B cell (primary cell): ENCODE data around the gene ATL1. TPM values are rescaled to one million over a fixed set of nuclear protein-coding genes. Genes with fewer than 3 reads are reported as not detected.

Source experiments
- ATAC-seq: fragments of 200-7000 bp; cut with Tn5 transposase; one replicate; pipeline ENCODE4 v1.10.0; 2021; ENCODE audit warnings: low read depth, mild to moderate bottlenecking, moderate number of reproducible peaks, moderate library complexity
- CTCF ChIA-PET: fragments of 350-600 bp; sonication (Branson Sonifier 250); formaldehyde crosslinking; loops from one replicate; lab custom pipeline; 2021; ENCODE audit warnings: antibody characterized with exemption, inconsistent platforms; lab: Charles Lee
- POLR2A ChIA-PET: fragments of 350-600 bp; sonication (Branson Sonifier 250); formaldehyde crosslinking; loops from one replicate; lab custom pipeline; 2021; ENCODE audit warnings: antibody characterized with exemption; lab: Charles Lee
- DNase-seq: peaks from one replicate; pipeline ENCODE4 v3.0.0; 2013
- H2AFZ ChIP-seq: 2 replicates; pipeline ENCODE4 v1.6.1; 2012; ENCODE audit warnings: mild to moderate bottlenecking, low read depth, low read length; ENCODE audit not compliant: insufficient read depth, poor library complexity, severe bottlenecking
- H3K27ac ChIP-seq, 2 donors: 1 replicate in 1 of 2; 2 replicates in 1 of 2; pipeline ENCODE4 v1.5.1; 2012 to 2013; ENCODE audit warnings: low read length in 2 of 2, mild to moderate bottlenecking in 2 of 2, moderate library complexity in 1 of 2
- H3K27me3 ChIP-seq, 4 experiments: fragments of 200-600 bp in 1 of 4; sonication (generic) in 1 of 4; replicated peaks in 1 of 4; 1 replicate in 2 of 4; 2 replicates in 2 of 4; pipeline versions ENCODE4 v1.6.1 to v1.7.0; 2013 to 2016; ENCODE audit warnings: low read length in 3 of 4, mild to moderate bottlenecking in 2 of 4, mixed read lengths in 1 of 4, moderate library complexity in 1 of 4; ENCODE audit not compliant: insufficient read depth in 4 of 4, control insufficient read depth in 3 of 4; ENCODE audit errors: control extremely low read depth in 1 of 4
- H3K36me3 ChIP-seq, 2 experiments: replicated peaks in 1 of 2; 1 replicate in 1 of 2; 2 replicates in 1 of 2; pipeline versions ENCODE4 v1.6.1 to v1.7.1; 2013; ENCODE audit warnings: low read length in 1 of 2; ENCODE audit not compliant: insufficient read depth in 2 of 2, control insufficient read depth in 1 of 2; ENCODE audit errors: control extremely low read depth in 1 of 2, extremely low read depth in 1 of 2
- H3K4me1 ChIP-seq, 2 donors: fragments of 200-600 bp in 1 of 2; sonication (generic) in 1 of 2; 1 replicate in 1 of 2; 2 replicates in 1 of 2; pipeline versions ENCODE4 v1.5.1 to v1.6.1; 2013 to 2017; ENCODE audit warnings: low read length in 2 of 2; ENCODE audit not compliant: control insufficient read depth in 2 of 2, insufficient read depth in 2 of 2
- H3K4me2 ChIP-seq: replicated peaks from 2 replicates; pipeline ENCODE3; 2012; ENCODE audit warnings: mild to moderate bottlenecking, low read depth, low read length; ENCODE audit not compliant: poor library complexity, severe bottlenecking
- H3K4me3 ChIP-seq, 5 experiments: fragments of 200-600 bp in 1 of 5; sonication (generic) in 1 of 5; 1 replicate in 3 of 5; 2 replicates in 2 of 5; pipeline versions ENCODE4 v1.5.1 to v1.7.0; 2011 to 2016; ENCODE audit warnings: low read length in 4 of 5, mild to moderate bottlenecking in 4 of 5, low read depth in 2 of 5, control low read depth in 1 of 5, moderate library complexity in 1 of 5; ENCODE audit not compliant: insufficient read depth in 1 of 5; ENCODE audit errors: control extremely low read depth in 1 of 5, extremely low read depth in 1 of 5
- H3K79me2 ChIP-seq: fragments of 200-600 bp; sonication (generic); one replicate; pipeline ENCODE4 v1.6.0; 2016; ENCODE audit warnings: low read length; ENCODE audit not compliant: control insufficient read depth, insufficient read depth
- H3K9ac ChIP-seq: fragments of 200-600 bp; sonication (generic); 2 replicates; pipeline ENCODE4 v1.6.1; 2017; ENCODE audit warnings: mild to moderate bottlenecking, low read length, moderate library complexity
- H3K9me3 ChIP-seq, 3 donors: one replicate each; pipeline versions ENCODE4 v1.6.1 to v1.7.1; 2013; ENCODE audit warnings: low read length in 2 of 3; ENCODE audit not compliant: control insufficient read depth in 2 of 3, insufficient read depth in 1 of 3; ENCODE audit errors: control extremely low read depth in 1 of 3
- H4K20me1 ChIP-seq: 2 replicates; pipeline ENCODE4 v1.6.0; 2012; ENCODE audit warnings: mild to moderate bottlenecking, low read length; ENCODE audit not compliant: insufficient read depth, control insufficient read depth, poor library complexity, severe bottlenecking
- H3K27ac Mint-ChIP-seq: one replicate; pipeline ENCODE4 v1.8.0; 2021; ENCODE audit warnings: mixed read lengths
- H3K27me3 Mint-ChIP-seq: one replicate; pipeline ENCODE4 v1.8.0; 2021; ENCODE audit warnings: mixed read lengths
- H3K4me1 Mint-ChIP-seq: one replicate; pipeline ENCODE4 v1.8.0; 2021; ENCODE audit warnings: mixed read lengths
- H3K4me3 Mint-ChIP-seq: one replicate; pipeline ENCODE4 v1.8.0; 2021; ENCODE audit warnings: mixed read lengths
- H3K9me3 Mint-ChIP-seq: one replicate; pipeline ENCODE4 v1.8.0; 2022; ENCODE audit warnings: mixed read lengths; ENCODE audit not compliant: insufficient read depth
- CTCF ChIP-seq: fragments of 200-600 bp; IDR thresholded peaks from one replicate; pipeline ENCODE4 v1.8.0; 2022; ENCODE audit warnings: antibody characterized with exemption, mild to moderate bottlenecking
- EZH2 ChIP-seq: IDR thresholded peaks from 2 replicates; pipeline ENCODE4 v1.6.1; 2012; ENCODE audit warnings: borderline replicate concordance, low read depth, mild to moderate bottlenecking, moderate library complexity, low read length; ENCODE audit not compliant: insufficient read depth, poor library complexity, severe bottlenecking
- intact Hi-C: fragments of 100-400 bp; cut with micrococcal nuclease; formaldehyde crosslinking; loops from one replicate; pipeline ENCODE4 v1.10.0; 2022
- polyA plus RNA-seq: library from polyadenylated mRNA; depleted of rRNA; stranded (reverse); fragments of >200 nt; gene quantifications from 2 replicates; pipeline ENCODE4 v1.2.3, GENCODE V29; 2012
- small RNA-seq: library from RNA; depleted of rRNA; stranded (forward); fragments of <200 nt; gene quantifications from one replicate; pipeline ENCODE3, GENCODE V24; 2012; ENCODE audit warnings: low replicate concordance, low read depth; ENCODE audit not compliant: insufficient read length
- total RNA-seq, 2 donors: library from RNA; stranded (reverse); fragments of 120-200 nt in 1 of 2; gene quantifications; 1 replicate in 1 of 2; 2 replicates in 1 of 2; pipeline versions ENCODE4 v1.2.3 to v1.2.4, GENCODE V29; 2013 to 2022

ATL1 gene
- total and polyA plus RNA-seq, 2 donors (not counting 1 experiment from before 2014, with no cell fraction given): 2.9 TPM

DNA sequence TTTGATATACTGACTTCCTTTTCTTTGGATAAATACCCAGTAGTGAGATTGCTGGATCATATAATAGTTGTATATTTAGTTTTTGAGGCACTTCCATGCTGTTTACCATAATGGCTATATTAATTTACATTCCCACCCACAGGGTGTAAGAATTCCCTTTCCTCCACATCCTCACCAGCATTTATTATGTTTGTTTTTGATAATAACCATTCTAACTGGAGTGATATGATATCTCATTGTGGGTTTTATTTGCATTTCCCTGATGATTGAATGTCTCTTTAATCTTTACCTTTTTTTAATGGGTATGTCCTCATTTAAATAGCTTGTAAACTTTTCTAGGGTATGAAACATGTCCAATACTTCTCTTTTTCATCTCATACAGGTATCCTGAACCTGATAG lies 119.7 kb downstream of the ATL1 start:
- Mint-ChIP-seq H3K4me3 (no peak overlapping the region), H3K27ac (no peak overlapping the region)
- no peak for TF ChIP-seq EZH2
- no peak for TF ChIP-seq CTCF

More for the DNA sequence above, 119.7 kb downstream of the ATL1 start:
- H3K9me3 ChIP-seq: no peaks in the 10 kb centered on the region
- no peak for DNase-seq
- ATAC-seq: no peak
- H3K4me3 ChIP-seq: no peak overlapping the region
- H2AFZ ChIP-seq: no peak overlapping the region
- H3K27me3 ChIP-seq: no peaks in the 10 kb centered on the region
- POLR2A ChIA-PET: no interaction called here
- H3K36me3 ChIP-seq: no peaks in the 10 kb centered on the region
- H3K4me1 Mint-ChIP-seq: peaks cover 31% of the 10 kb centered on the region
- no peaks in the 10 kb centered on the region for H3K79me2 ChIP-seq
- H3K9me3 Mint-ChIP-seq: no peaks in the 10 kb centered on the region
- H3K4me1 ChIP-seq: peaks cover 24 to 26% of the 10 kb centered on the region in 2 donors
- no peaks in the 10 kb centered on the region for H3K27me3 Mint-ChIP-seq
- intact Hi-C loops: loop anchor here (5.0 kb wide), 1 partner anchor 32 kb away; no protein-coding TSS in a partner anchor
- no peak overlapping the region for H3K4me2 ChIP-seq
- no peaks in the 10 kb centered on the region for H4K20me1 ChIP-seq
- no peak overlapping the region for H3K9ac ChIP-seq
- no peak overlapping the region for H3K27ac ChIP-seq
- CTCF ChIA-PET: interaction anchor here (0.7 to 0.8 kb wide), 2 partner anchors 9 to 34 kb away, joined by 3 to 4 read pairs; no protein-coding TSS in a partner anchor

Small RNA genes lying within 50 kb of the gene (small RNA-seq; reads per million reads assigned to genes)
- gene RN7SL452P (not detected), gene SNRPGP1 (not detected)

Other genes starting within 250 kb of the ATL1 start
- 5.5 and 5.6 TPM in 2 replicates for gene L2HGDH, start 247.9 kb upstream of the ATL1 start, total RNA-seq
- gene L2HGDH, start 247.9 kb upstream of the ATL1 start, polyA plus RNA-seq: 1.1 and 2.1 TPM in 2 replicates
- gene DMAC2L, start 247.8 kb upstream of the ATL1 start, total RNA-seq: 31.9 and 40.0 TPM in 2 replicates
- gene DMAC2L, start 247.8 kb upstream of the ATL1 start, polyA plus RNA-seq: 19.0 and 19.9 TPM in 2 replicates
- gene CDKL1, start 163.3 kb upstream of the ATL1 start, total RNA-seq: 7.9 and 8.9 TPM in 2 replicates
- 4.4 and 5.3 TPM in 2 replicates for gene CDKL1, start 163.3 kb upstream of the ATL1 start, polyA plus RNA-seq
- gene MAP4K5, start 27.6 kb upstream of the ATL1 start, total RNA-seq: 58.2 and 60.0 TPM in 2 replicates
- 14.1 and 25.3 TPM in 2 replicates for gene MAP4K5, start 27.6 kb upstream of the ATL1 start, polyA plus RNA-seq
- gene SAV1, start 108.2 kb downstream of the ATL1 start, total RNA-seq: 36.1 and 39.7 TPM in 2 replicates
- 22.4 and 28.3 TPM in 2 replicates for gene SAV1, start 108.2 kb downstream of the ATL1 start, polyA plus RNA-seq